HEK293 (cell line): ENCODE data around the gene RASA3.

Source experiments
- CTCF ChIA-PET: fragments of 350-600 bp; formaldehyde crosslinking; extraction: SDS; loops from one replicate; lab custom pipeline; 2021; ENCODE audit warnings: antibody characterized with exemption; lab: Yijun Ruan, JAX
- POLR2A ChIA-PET: fragments of 300-600 bp; formaldehyde crosslinking; extraction: SDS; loops from one replicate; lab custom pipeline; 2020; ENCODE audit warnings: antibody characterized with exemption, inconsistent platforms; lab: Yijun Ruan, JAX
- H3K27ac ChIP-seq: fragments of 200-500 bp; sonication (Bioruptor generic); 2 replicates; pipeline ENCODE4 v1.5.1; 2014; ENCODE audit warnings: low read depth, low read length, control low read depth, inconsistent platforms; ENCODE audit errors: extremely low read depth
- H3K36me3 ChIP-seq, 2 experiments: fragments of 200-500 bp in 1 of 2; sonication (Bioruptor generic) in 1 of 2; 1 replicate in 1 of 2; 2 replicates in 1 of 2; pipeline ENCODE4 v1.5.1; 2014 to 2017; ENCODE audit warnings: inconsistent platforms in 2 of 2, low read length in 2 of 2; ENCODE audit not compliant: control insufficient read depth in 2 of 2, insufficient read depth in 1 of 2
- H3K4me1 ChIP-seq: fragments of 200-500 bp; sonication (Bioruptor generic); 2 replicates; pipeline ENCODE4 v1.5.1; 2014; ENCODE audit warnings: mild to moderate bottlenecking, low read length, inconsistent platforms; ENCODE audit not compliant: control insufficient read depth, insufficient read depth
- H3K4me3 ChIP-seq: 2 replicates; pipeline ENCODE4 v1.5.1; 2011; ENCODE audit warnings: low read depth, mild to moderate bottlenecking, control low read depth, low read length, moderate library complexity
- H3K9me3 ChIP-seq: fragments of 200-500 bp; sonication (Bioruptor generic); 2 replicates; pipeline ENCODE4 v1.5.1; 2014; ENCODE audit warnings: low read depth, low read length, inconsistent platforms; ENCODE audit not compliant: control insufficient read depth, insufficient read depth
- GLIS2 ChIP-seq: fragments of 450-650 bp; formaldehyde crosslinking; IDR thresholded peaks from 2 replicates; pipeline ENCODE4 v1.5.1; 2016; ENCODE audit warnings: missing biosample characterization, missing genetic modification characterization
- RBAK ChIP-seq: fragments of 450-650 bp; formaldehyde crosslinking; IDR thresholded peaks from 2 replicates; pipeline ENCODE4 v1.5.1; 2016; ENCODE audit warnings: missing biosample characterization, missing genetic modification characterization
- SETDB1 ChIP-seq: IDR thresholded peaks from one replicate; pipeline ENCODE4 v1.6.1; 2017; ENCODE audit warnings: mild to moderate bottlenecking, low read length, moderate library complexity, mixed read lengths; ENCODE audit not compliant: insufficient read length
- ZBTB17 ChIP-seq: fragments of 450-650 bp; formaldehyde crosslinking; IDR thresholded peaks from 2 replicates; pipeline ENCODE4 v1.5.1; 2016; ENCODE audit warnings: missing biosample characterization, missing genetic modification characterization
- ZBTB8A ChIP-seq: fragments of 450-650 bp; formaldehyde crosslinking; IDR thresholded peaks from 2 replicates; pipeline ENCODE4 v1.5.1; 2016; ENCODE audit warnings: missing biosample characterization, missing genetic modification characterization
- ZFP69B ChIP-seq: fragments of 450-650 bp; formaldehyde crosslinking; IDR thresholded peaks from 2 replicates; pipeline ENCODE4 v1.5.1; 2016; ENCODE audit warnings: missing biosample characterization, missing genetic modification characterization
- ZNF155 ChIP-seq: fragments of 450-650 bp; formaldehyde crosslinking; IDR thresholded peaks from 2 replicates; pipeline ENCODE4 v1.5.1; 2016; ENCODE audit warnings: missing biosample characterization, missing genetic modification characterization
- ZNF19 ChIP-seq: fragments of 450-650 bp; formaldehyde crosslinking; IDR thresholded peaks from 2 replicates; pipeline ENCODE4; 2016; ENCODE audit warnings: missing biosample characterization, missing genetic modification characterization, low read depth
- ZNF248 ChIP-seq: fragments of 450-650 bp; formaldehyde crosslinking; IDR thresholded peaks from 2 replicates; pipeline ENCODE4 v1.5.1; 2017; ENCODE audit warnings: missing biosample characterization, missing genetic modification characterization
- ZNF274 ChIP-seq, 2 experiments: fragments of 200-500 bp in 1 of 2; fragments of 450-650 bp in 1 of 2; sonication (Bioruptor generic) in 1 of 2; formaldehyde crosslinking in 1 of 2; IDR thresholded peaks; 2 replicates each; pipeline versions ENCODE4 v1.5.1 to v1.6.1; 2014 to 2016; ENCODE audit warnings: borderline replicate concordance in 1 of 2, inconsistent platforms in 1 of 2, low read length in 1 of 2, missing biosample characterization in 1 of 2, missing genetic modification characterization in 1 of 2
- ZNF292 ChIP-seq: fragments of 450-650 bp; formaldehyde crosslinking; IDR thresholded peaks from 2 replicates; pipeline ENCODE4 v1.5.1; 2016; ENCODE audit warnings: low read depth, missing biosample characterization, missing genetic modification characterization, borderline replicate concordance
- ZNF354C ChIP-seq: fragments of 450-650 bp; formaldehyde crosslinking; IDR thresholded peaks from 2 replicates; pipeline ENCODE4 v1.5.1; 2016; ENCODE audit warnings: missing biosample characterization, missing genetic modification characterization, low read depth, borderline replicate concordance
- ZNF426 ChIP-seq: fragments of 450-650 bp; formaldehyde crosslinking; IDR thresholded peaks from 2 replicates; pipeline ENCODE4 v1.5.1; 2017; ENCODE audit warnings: missing biosample characterization, missing genetic modification characterization, mild to moderate bottlenecking, inconsistent platforms, moderate library complexity
- ZNF558 ChIP-seq: fragments of 450-650 bp; formaldehyde crosslinking; IDR thresholded peaks from 2 replicates; pipeline ENCODE4 v1.5.1; 2016; ENCODE audit warnings: missing biosample characterization, missing genetic modification characterization
- ZNF707 ChIP-seq: fragments of 450-650 bp; formaldehyde crosslinking; IDR thresholded peaks from 2 replicates; pipeline ENCODE4 v1.5.1; 2016; ENCODE audit warnings: missing biosample characterization, missing genetic modification characterization
- ZNF843 ChIP-seq: fragments of 450-650 bp; formaldehyde crosslinking; IDR thresholded peaks from 2 replicates; pipeline ENCODE4 v1.5.1; 2016; ENCODE audit warnings: missing biosample characterization, missing genetic modification characterization
- TF ChIP-seq, protein P1 (sequence below): fragments of 450-650 bp; formaldehyde crosslinking; IDR thresholded peaks from 2 replicates; pipeline ENCODE4 v1.5.1; 2016; ENCODE audit warnings: missing biosample characterization, missing genetic modification characterization, borderline replicate concordance
- TF ChIP-seq, protein P2 (sequence below): fragments of 450-650 bp; formaldehyde crosslinking; conservative IDR thresholded peaks from 2 replicates; pipeline ENCODE4 v1.5.1; 2016; ENCODE audit warnings: low read depth, missing biosample characterization, missing genetic modification characterization

The RASA3 gene

DNA sequence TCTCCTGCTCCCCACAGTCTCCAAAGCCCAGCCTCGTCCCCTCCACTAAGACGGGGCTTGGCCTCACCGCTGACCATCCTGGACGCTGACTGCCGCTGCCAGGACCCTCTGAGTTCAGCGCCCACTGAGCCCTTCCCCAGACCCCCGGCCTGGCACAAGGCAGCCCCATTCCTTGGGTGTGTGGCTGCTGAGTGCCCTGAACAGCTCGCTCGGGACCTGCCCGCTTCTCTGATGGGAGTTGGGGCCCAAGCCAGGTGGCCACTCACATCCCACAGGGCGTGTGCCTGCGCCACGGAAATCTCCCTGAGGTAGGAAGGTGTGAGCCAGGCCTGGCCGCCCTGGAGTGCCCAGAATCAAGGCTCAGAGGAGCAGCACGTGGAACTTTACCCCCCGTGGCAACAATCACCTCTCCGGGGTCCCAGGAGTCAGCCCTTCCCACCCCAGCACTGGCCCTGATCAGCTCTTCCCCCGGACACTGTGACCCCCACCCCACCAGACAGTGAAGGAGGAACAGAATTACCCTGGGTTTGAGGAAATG, 179.4 kb downstream of the RASA3 start:
- no peak overlapping the region for H3K27ac ChIP-seq
- TF ChIP-seq ZBTB17 (tag by site-specific recombination) (no peak), ZNF19 (tag by site-specific recombination) (no peak), RBAK (no peak), ZNF707 (no peak), ZNF558 (tag by site-specific recombination) (no peak), ZNF426 (tag by site-specific recombination) (no peak), ZNF354C (tag by site-specific recombination) (no peak), ZNF843 (tag by site-specific recombination) (no peak), ZNF155 (tag by site-specific recombination) (no peak), ZNF248 (tag by site-specific recombination) (no peak), ZNF292 (no peak), ZNF274 (IDR thresholded peaks at IDR 0.05; ENCODE audit: low read length) (no peak), ZNF274 (tag by site-specific recombination; IDR thresholded peaks at IDR 0.05; ENCODE audit: borderline replicate concordance) (no peak), ZFP69B (tag by site-specific recombination) (no peak), ZBTB8A (tag by site-specific recombination) (no peak), SETDB1 (no peak)
- TF ChIP-seq, protein P1, sequence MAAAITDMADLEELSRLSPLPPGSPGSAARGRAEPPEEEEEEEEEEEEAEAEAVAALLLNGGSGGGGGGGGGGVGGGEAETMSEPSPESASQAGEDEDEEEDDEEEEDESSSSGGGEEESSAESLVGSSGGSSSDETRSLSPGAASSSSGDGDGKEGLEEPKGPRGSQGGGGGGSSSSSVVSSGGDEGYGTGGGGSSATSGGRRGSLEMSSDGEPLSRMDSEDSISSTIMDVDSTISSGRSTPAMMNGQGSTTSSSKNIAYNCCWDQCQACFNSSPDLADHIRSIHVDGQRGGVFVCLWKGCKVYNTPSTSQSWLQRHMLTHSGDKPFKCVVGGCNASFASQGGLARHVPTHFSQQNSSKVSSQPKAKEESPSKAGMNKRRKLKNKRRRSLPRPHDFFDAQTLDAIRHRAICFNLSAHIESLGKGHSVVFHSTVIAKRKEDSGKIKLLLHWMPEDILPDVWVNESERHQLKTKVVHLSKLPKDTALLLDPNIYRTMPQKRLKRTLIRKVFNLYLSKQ (tag by site-specific recombination) = no peak
- TF ChIP-seq, all 188 proteins: peak for 0
- Histone ChIP-seq H3K9me3 (no peaks in the 10 kb centered on the region), H3K36me3 (no peaks in the 10 kb centered on the region), H3K4me3 (no peak overlapping the region), H3K4me1 (no peaks in the 10 kb centered on the region)
- CTCF ChIA-PET = interaction anchor here (0.6 to 0.9 kb wide), 3 partner anchors 10 to 229 kb away, joined by 3 to 7 read pairs (median 3); no protein-coding TSS in a partner anchor
- POLR2A ChIA-PET = no interaction called here

DNA sequence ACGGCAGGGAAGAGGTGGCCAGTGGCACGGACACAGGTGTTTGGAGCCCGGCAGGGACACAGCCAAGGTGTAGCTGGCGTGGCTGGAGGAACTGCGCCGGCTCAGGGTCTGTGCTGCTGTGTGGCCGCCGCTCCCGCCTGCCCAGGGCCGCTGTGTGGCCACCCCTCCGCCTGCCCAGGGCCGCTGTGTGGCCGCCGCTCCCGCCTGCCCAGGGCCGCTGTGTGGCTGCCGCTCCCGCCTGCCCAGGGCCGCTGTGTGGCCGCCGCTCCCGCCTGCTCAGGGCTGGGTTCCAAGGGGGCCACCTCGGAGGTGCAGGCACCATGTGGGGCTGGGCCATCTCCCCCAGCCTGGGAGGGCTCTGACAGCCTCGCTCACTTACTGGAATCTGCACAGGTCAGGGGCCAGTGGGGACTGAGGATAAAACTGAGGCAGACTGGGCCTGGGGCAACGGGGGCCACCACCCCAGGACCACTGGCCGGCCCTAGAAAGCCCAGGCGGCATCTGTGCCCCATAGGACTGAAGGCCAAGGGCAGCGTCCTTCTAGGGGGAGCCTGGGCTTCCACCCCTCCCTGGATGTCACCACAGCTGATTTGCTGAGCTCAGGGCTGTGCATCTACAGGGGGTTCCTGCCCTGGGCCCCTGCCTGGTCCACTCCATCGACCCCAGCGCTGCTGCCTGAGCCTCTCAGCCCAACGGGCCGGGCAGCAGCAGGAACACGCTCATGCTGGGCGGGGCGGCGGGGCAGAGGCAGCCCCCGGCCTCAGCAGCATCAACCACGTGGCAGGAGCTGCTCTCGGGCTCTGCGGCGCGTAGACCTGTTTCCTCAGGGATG, 180.1 kb downstream of the RASA3 start:
- Histone ChIP-seq H3K4me3 (no peak overlapping the region), H3K27ac (no peak overlapping the region), H3K36me3 (no peaks in the 10 kb centered on the region), H3K4me1 (no peaks in the 10 kb centered on the region), H3K9me3 (no peaks in the 10 kb centered on the region)
- 0 out of 2 replicates have a peak, but pooled peaks have one; percentile 8 for TF ChIP-seq GLIS2 (tag by site-specific recombination)
- TF ChIP-seq, protein P2, sequence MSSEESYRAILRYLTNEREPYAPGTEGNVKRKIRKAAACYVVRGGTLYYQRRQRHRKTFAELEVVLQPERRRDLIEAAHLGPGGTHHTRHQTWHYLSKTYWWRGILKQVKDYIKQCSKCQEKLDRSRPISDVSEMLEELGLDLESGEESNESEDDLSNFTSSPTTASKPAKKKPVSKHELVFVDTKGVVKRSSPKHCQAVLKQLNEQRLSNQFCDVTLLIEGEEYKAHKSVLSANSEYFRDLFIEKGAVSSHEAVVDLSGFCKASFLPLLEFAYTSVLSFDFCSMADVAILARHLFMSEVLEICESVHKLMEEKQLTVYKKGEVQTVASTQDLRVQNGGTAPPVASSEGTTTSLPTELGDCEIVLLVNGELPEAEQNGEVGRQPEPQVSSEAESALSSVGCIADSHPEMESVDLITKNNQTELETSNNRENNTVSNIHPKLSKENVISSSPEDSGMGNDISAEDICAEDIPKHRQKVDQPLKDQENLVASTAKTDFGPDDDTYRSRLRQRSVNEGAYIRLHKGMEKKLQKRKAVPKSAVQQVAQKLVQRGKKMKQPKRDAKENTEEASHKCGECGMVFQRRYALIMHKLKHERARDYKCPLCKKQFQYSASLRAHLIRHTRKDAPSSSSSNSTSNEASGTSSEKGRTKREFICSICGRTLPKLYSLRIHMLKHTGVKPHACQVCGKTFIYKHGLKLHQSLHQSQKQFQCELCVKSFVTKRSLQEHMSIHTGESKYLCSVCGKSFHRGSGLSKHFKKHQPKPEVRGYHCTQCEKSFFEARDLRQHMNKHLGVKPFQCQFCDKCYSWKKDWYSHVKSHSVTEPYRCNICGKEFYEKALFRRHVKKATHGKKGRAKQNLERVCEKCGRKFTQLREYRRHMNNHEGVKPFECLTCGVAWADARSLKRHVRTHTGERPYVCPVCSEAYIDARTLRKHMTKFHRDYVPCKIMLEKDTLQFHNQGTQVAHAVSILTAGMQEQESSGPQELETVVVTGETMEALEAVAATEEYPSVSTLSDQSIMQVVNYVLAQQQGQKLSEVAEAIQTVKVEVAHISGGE (tag by site-specific recombination) = no peak
- ChIA-PET CTCF (no interaction called here), POLR2A (no interaction called here)
